ENCODE data around the gene BNIP1.

Gene BNIP1

GRCh38 chr5:173172166-173172565 is 27.8 kb downstream of the BNIP1 start:
- FAIRE-seq = no peak
- DNase-seq (ENCODE audit: insufficient read length) = no peak
- TF ChIP-seq POLR2A (IDR thresholded peaks at IDR 0.05; ENCODE audit: low read depth, low read length) (no peak), TAF1 (IDR thresholded peaks at IDR 0.05; ENCODE audit: borderline replicate concordance, low read depth, low read length) (no peak), POLR2AphosphoS5 (IDR thresholded peaks at IDR 0.05; ENCODE audit: low read depth, low read length) (no peak)

GRCh38 chr5:173175523-173175922 is 31.2 kb downstream of the BNIP1 start:
- FAIRE-seq = no peak
- TF ChIP-seq TAF1 (IDR thresholded peaks at IDR 0.05; ENCODE audit: borderline replicate concordance, low read depth, low read length) (no peak), POLR2A (IDR thresholded peaks at IDR 0.05; ENCODE audit: low read depth, low read length) (no peak), POLR2AphosphoS5 (IDR thresholded peaks at IDR 0.05; ENCODE audit: low read depth, low read length) (no peak)
- DNase-seq (ENCODE audit: insufficient read length) = no peak

- DNase-seq (ENCODE audit: insufficient read length) = no peak
Observed at GRCh38 chr5:173178369-173178910, 34.1 kb downstream of the BNIP1 start.

GRCh38 chr5:173180331-173180730 is 36.0 kb downstream of the BNIP1 start:
- FAIRE-seq (no peak), DNase-seq (ENCODE audit: insufficient read length) (no peak)
- no peak for TF ChIP-seq POLR2AphosphoS5 (IDR thresholded peaks at IDR 0.05; ENCODE audit: low read depth, low read length)
- TF ChIP-seq POLR2A (IDR thresholded peaks at IDR 0.05; ENCODE audit: low read depth, low read length) = no peak
- TF ChIP-seq TAF1 (IDR thresholded peaks at IDR 0.05; ENCODE audit: borderline replicate concordance, low read depth, low read length) = no peak

More at GRCh38 chr5:173178369-173178910, 34.1 kb downstream of the BNIP1 start:
- FAIRE-seq = no peak
- TF ChIP-seq POLR2A (IDR thresholded peaks at IDR 0.05; ENCODE audit: low read depth, low read length) (no peak), TAF1 (IDR thresholded peaks at IDR 0.05; ENCODE audit: borderline replicate concordance, low read depth, low read length) (no peak), POLR2AphosphoS5 (IDR thresholded peaks at IDR 0.05; ENCODE audit: low read depth, low read length) (no peak)

GRCh38 chr5:173187054-173187743 is 42.9 kb downstream of the BNIP1 start:
- DNase-seq (ENCODE audit: insufficient read length) = no peak
- no peak for TF ChIP-seq POLR2AphosphoS5 (IDR thresholded peaks at IDR 0.05; ENCODE audit: low read depth, low read length)
- TF ChIP-seq TAF1 (IDR thresholded peaks at IDR 0.05; ENCODE audit: borderline replicate concordance, low read depth, low read length) = no peak
- no peak for TF ChIP-seq POLR2A (IDR thresholded peaks at IDR 0.05; ENCODE audit: low read depth, low read length)
- FAIRE-seq = no peak

GRCh38 chr5:173188280-173188679 is 43.9 kb downstream of the BNIP1 start:
- DNase-seq (ENCODE audit: insufficient read length) = no peak
- no peak for FAIRE-seq
- TF ChIP-seq POLR2A (IDR thresholded peaks at IDR 0.05; ENCODE audit: low read depth, low read length) = no peak
- TF ChIP-seq TAF1 (IDR thresholded peaks at IDR 0.05; ENCODE audit: borderline replicate concordance, low read depth, low read length) = no peak
- no peak for TF ChIP-seq POLR2AphosphoS5 (IDR thresholded peaks at IDR 0.05; ENCODE audit: low read depth, low read length)

GRCh38 chr5:173191015-173191414 is 46.7 kb downstream of the BNIP1 start:
- FAIRE-seq (no peak), DNase-seq (ENCODE audit: insufficient read length) (no peak)
- no peak for TF ChIP-seq TAF1 (IDR thresholded peaks at IDR 0.05; ENCODE audit: borderline replicate concordance, low read depth, low read length)
- TF ChIP-seq POLR2A (IDR thresholded peaks at IDR 0.05; ENCODE audit: low read depth, low read length) = no peak
- TF ChIP-seq POLR2AphosphoS5 (IDR thresholded peaks at IDR 0.05; ENCODE audit: low read depth, low read length) = no peak

GRCh38 chr5:173191561-173191960 is 47.2 kb downstream of the BNIP1 start:
- FAIRE-seq (no peak), DNase-seq (ENCODE audit: insufficient read length) (no peak)
- TF ChIP-seq POLR2AphosphoS5 (IDR thresholded peaks at IDR 0.05; ENCODE audit: low read depth, low read length) (no peak), TAF1 (IDR thresholded peaks at IDR 0.05; ENCODE audit: borderline replicate concordance, low read depth, low read length) (no peak), POLR2A (IDR thresholded peaks at IDR 0.05; ENCODE audit: low read depth, low read length) (no peak)

- TF ChIP-seq POLR2AphosphoS5 (IDR thresholded peaks at IDR 0.05; ENCODE audit: low read depth, low read length) (no peak), TAF1 (IDR thresholded peaks at IDR 0.05; ENCODE audit: borderline replicate concordance, low read depth, low read length) (no peak), POLR2A (IDR thresholded peaks at IDR 0.05; ENCODE audit: low read depth, low read length) (no peak)
- DNase-seq (ENCODE audit: insufficient read length) (no peak), FAIRE-seq (no peak)
Observed at GRCh38 chr5:173192561-173192960, 48.2 kb downstream of the BNIP1 start.

- no peak for TF ChIP-seq POLR2AphosphoS5 (IDR thresholded peaks at IDR 0.05; ENCODE audit: low read depth, low read length)
- no peak for TF ChIP-seq TAF1 (IDR thresholded peaks at IDR 0.05; ENCODE audit: borderline replicate concordance, low read depth, low read length)
- no peak for TF ChIP-seq POLR2A (IDR thresholded peaks at IDR 0.05; ENCODE audit: low read depth, low read length)
- FAIRE-seq = no peak
- no peak for DNase-seq (ENCODE audit: insufficient read length)
Observed at GRCh38 chr5:173196133-173196952, 52.0 kb downstream of the BNIP1 start.

- FAIRE-seq (no peak), DNase-seq (ENCODE audit: insufficient read length) (no peak)
- no peak for TF ChIP-seq POLR2A (IDR thresholded peaks at IDR 0.05; ENCODE audit: low read depth, low read length)
- no peak for TF ChIP-seq TAF1 (IDR thresholded peaks at IDR 0.05; ENCODE audit: borderline replicate concordance, low read depth, low read length)
- TF ChIP-seq POLR2AphosphoS5 (IDR thresholded peaks at IDR 0.05; ENCODE audit: low read depth, low read length) = no peak
Observed at GRCh38 chr5:173197375-173197891, 53.1 kb downstream of the BNIP1 start.
